Upper lobe of left lung (tissue), 4 donors: Measurements from ENCODE around the gene POLA1.

ENCODE experiments used
- EP300 ChIP-seq, 4 donors: sonication (generic); formaldehyde crosslinking; IDR thresholded peaks; one replicate each; pipeline ENCODE4 v1.5.1; 2017; ENCODE audit warnings: antibody characterized with exemption in 4 of 4, control low read depth in 2 of 4
- POLR2AphosphoS5 ChIP-seq, 2 donors: sonication (generic); formaldehyde crosslinking; IDR thresholded peaks; one replicate each; pipeline ENCODE4 v1.5.1; 2017; ENCODE audit warnings: antibody characterized with exemption in 2 of 2
- TF ChIP-seq, protein P1 (sequence below), 6 experiments: fragments of 450-650 bp in 4 of 6; fragments of 200-600 bp in 2 of 6; sonication (generic) in 2 of 6; IDR thresholded peaks; one replicate each; pipeline ENCODE4 v1.5.1; 2016 to 2019; ENCODE audit warnings: antibody characterized with exemption in 6 of 6

DNA sequence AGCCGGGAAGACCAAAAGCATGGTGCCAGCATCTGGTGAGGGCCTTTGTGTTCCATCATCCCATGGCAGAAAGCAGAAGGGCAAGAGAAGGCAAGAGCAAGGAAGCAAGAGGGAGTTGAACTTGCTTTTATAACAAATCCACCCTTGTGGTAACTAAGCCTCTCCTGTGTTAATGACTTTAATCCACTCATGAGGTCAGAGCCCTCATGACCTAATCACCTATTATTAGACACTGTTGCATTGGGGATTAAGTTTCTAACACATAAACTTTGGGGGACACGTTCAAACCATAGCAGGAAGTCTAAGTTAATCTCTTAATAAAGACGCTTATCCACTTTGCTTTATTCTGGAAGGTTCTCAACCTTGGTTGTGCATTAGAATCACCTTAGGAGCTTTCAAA, 34.1 kb upstream of the POLA1 start:
- no peak for TF ChIP-seq POLR2AphosphoS5 (IDR thresholded peaks at IDR 0.05)
- no peak for TF ChIP-seq EP300 (IDR thresholded peaks at IDR 0.05)
- TF ChIP-seq, protein P1, sequence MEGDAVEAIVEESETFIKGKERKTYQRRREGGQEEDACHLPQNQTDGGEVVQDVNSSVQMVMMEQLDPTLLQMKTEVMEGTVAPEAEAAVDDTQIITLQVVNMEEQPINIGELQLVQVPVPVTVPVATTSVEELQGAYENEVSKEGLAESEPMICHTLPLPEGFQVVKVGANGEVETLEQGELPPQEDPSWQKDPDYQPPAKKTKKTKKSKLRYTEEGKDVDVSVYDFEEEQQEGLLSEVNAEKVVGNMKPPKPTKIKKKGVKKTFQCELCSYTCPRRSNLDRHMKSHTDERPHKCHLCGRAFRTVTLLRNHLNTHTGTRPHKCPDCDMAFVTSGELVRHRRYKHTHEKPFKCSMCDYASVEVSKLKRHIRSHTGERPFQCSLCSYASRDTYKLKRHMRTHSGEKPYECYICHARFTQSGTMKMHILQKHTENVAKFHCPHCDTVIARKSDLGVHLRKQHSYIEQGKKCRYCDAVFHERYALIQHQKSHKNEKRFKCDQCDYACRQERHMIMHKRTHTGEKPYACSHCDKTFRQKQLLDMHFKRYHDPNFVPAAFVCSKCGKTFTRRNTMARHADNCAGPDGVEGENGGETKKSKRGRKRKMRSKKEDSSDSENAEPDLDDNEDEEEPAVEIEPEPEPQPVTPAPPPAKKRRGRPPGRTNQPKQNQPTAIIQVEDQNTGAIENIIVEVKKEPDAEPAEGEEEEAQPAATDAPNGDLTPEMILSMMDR (IDR thresholded peaks at IDR 0.05) = no peak
